ENCODE data around the gene TAS2R39. TPM values are rescaled to one million over a fixed set of nuclear protein-coding genes. Genes with fewer than 3 reads are reported as not detected.

TAS2R39 gene
- total and polyA plus RNA-seq, 2 of the 4 experiments (the other 2 are of a cell fraction), result not detected

DNA sequence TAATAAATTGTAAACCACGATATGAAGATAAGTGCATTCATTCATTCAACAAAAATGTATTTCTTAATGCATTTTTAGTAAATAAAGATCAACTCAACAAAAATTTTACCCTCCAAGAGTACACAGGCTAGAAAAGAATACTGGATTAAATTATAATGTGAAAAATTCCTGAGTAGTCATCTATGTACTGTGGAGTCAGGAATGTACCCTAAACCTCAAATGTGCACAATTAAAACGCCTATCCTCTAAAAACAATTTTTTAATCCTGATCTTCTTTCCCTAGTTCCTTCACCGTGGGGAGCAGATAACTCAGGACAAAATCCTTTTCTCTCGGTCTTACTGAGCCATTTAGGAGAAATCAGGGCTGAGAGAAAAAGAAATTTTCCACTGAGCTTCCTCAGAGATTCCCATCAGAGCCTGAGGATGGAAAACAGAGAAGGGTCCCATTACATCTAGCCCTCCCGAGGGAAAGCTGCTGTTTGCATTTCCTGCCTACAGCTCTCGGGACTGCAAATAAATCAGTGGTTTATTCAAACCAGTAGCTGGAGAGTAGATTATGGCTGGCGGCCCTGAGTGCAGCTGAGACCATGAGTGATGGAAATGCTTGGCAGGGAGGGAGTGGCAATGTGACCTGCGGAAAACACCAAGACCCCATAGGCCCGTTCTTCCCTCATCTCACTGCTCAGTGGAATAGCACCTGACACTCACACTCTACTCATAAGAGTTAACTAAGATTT is 46.0 kb downstream of the TAS2R39 start:
- H4K8ac ChIP-seq (ENCODE audit: low read depth in 2 of 2, low read length in 2 of 2), result no peak overlapping the region
- TF ChIP-seq POLR2A (IDR thresholded peaks at IDR 0.05; ENCODE audit: low read depth, low read length) (no peak), SMC3 (IDR thresholded peaks at IDR 0.05; ENCODE audit: low read depth, low read length) (no peak)
- TF ChIP-seq, protein P1, sequence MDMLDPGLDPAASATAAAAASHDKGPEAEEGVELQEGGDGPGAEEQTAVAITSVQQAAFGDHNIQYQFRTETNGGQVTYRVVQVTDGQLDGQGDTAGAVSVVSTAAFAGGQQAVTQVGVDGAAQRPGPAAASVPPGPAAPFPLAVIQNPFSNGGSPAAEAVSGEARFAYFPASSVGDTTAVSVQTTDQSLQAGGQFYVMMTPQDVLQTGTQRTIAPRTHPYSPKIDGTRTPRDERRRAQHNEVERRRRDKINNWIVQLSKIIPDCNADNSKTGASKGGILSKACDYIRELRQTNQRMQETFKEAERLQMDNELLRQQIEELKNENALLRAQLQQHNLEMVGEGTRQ (IDR thresholded peaks at IDR 0.05; ENCODE audit: low read depth, low read length), result no peak
- no TSS peak for BruUV-seq (replicated peaks)
- H3K27me3 ChIP-seq (ENCODE audit: control insufficient read depth, insufficient read depth, low read length), result peaks cover 5% of the 10 kb centered on the region
- H4K91ac ChIP-seq (ENCODE audit: insufficient read depth, low read depth, low read length), result no peak overlapping the region
- no peak overlapping the region for H2BK15ac ChIP-seq (ENCODE audit: low read depth, low read length)
- no peak overlapping the region for H3K23ac ChIP-seq (ENCODE audit: low read depth, low read length)
- H3K4me3 ChIP-seq (ENCODE audit: insufficient read depth, low read depth, low read length), result no peak overlapping the region
- H2BK120ac ChIP-seq (ENCODE audit: low read depth, low read length), result no peak overlapping the region
- 10% methylated on average over 2 of the region's 9 CpGs; no CpG with 5 or more reads in 1 of the 2 experiments for WGBS, 2 experiments (ENCODE audit: extremely low coverage in 2 of 2, insufficient read length in 1 of 2)
- intact Hi-C loops (cut with micrococcal nuclease) (no loop called here), in situ Hi-C loops (cut with MboI; ENCODE audit: low sequenced_read_pairs) (no loop called here), dilution Hi-C loops (cut with HindIII; ENCODE audit: low sequenced_read_pairs, unreplicated experiment) (no loop called here)
- ChIA-PET CTCF (interaction anchor here (0.7 to 1.8 kb wide), 3 partner anchors 11 to 15 kb away, joined by 3 to 4 read pairs (median 4); no protein-coding TSS in a partner anchor), POLR2A (ENCODE audit: unreplicated experiment) (no interaction called here)
- no peak overlapping the region for H2BK5ac ChIP-seq (ENCODE audit: low read depth, low read length, poor library complexity, severe bottlenecking)
- H4K20me1 ChIP-seq (ENCODE audit: insufficient read depth, low read length), result no peaks in the 10 kb centered on the region
- no peak overlapping the region for H3K14ac ChIP-seq (replicated peaks; ENCODE audit: low read depth, low read length)
- peaks cover 8% of the 10 kb centered on the region; the same call in 1 of the 2 replicates for H3K9me1 ChIP-seq (ENCODE audit: insufficient read depth, low read length)
- H3K4me1 ChIP-seq (ENCODE audit: control insufficient read depth, insufficient read depth, low read length), result peaks cover 2% of the 10 kb centered on the region; the same call in 1 of the 2 replicates
- H3K36me3 ChIP-seq (ENCODE audit: control insufficient read depth, insufficient read depth, low read length), result no peaks in the 10 kb centered on the region
- H2AK5ac ChIP-seq (ENCODE audit: low read depth, low read length), result no peak overlapping the region
- DNase-seq (no peak), ATAC-seq (ENCODE audit: low read depth) (peak; percentile 70)
- no peak overlapping the region for H2AFZ ChIP-seq (replicated peaks; ENCODE audit: low read length, poor library complexity)
- no peak overlapping the region; the same call in 1 of the 2 replicates for H3K4me2 ChIP-seq (ENCODE audit: low read depth, low read length)
- no peaks in the 10 kb centered on the region for H3K9me3 ChIP-seq (ENCODE audit: control insufficient read depth, insufficient read depth, low read length)
- H3K79me1 ChIP-seq (ENCODE audit: low read depth in 1 of 2, low read length in 2 of 2), result no peaks in the 10 kb centered on the region
- no peak overlapping the region for H2BK20ac ChIP-seq (ENCODE audit: low read depth, low read length)
- H2AK9ac ChIP-seq (replicated peaks; ENCODE audit: low read depth, low read length, poor library complexity), result no peak overlapping the region
- H3K56ac ChIP-seq (ENCODE audit: extremely low read depth, insufficient read depth, low read length), result no peak overlapping the region
- no peak overlapping the region for H4K5ac ChIP-seq (ENCODE audit: low read depth, low read length)
- no peak overlapping the region for H3K4ac ChIP-seq (ENCODE audit: low read depth, low read length)
- H3K27ac ChIP-seq (ENCODE audit: insufficient read depth, low read length), result no peak overlapping the region
- H3K18ac ChIP-seq (ENCODE audit: low read depth, low read length), result no peak overlapping the region
- no peak overlapping the region for H3K9ac ChIP-seq (ENCODE audit: low read depth, low read length)
